SKM-1 (cell line): ENCODE results near the gene GNB1L.

ENCODE experiments used
- DNase-seq: peaks from one replicate; lab custom pipeline; 2025; ENCODE audit not compliant: unreplicated experiment; lab: John Stamatoyannopoulos, UW

GNB1L gene

DNA sequence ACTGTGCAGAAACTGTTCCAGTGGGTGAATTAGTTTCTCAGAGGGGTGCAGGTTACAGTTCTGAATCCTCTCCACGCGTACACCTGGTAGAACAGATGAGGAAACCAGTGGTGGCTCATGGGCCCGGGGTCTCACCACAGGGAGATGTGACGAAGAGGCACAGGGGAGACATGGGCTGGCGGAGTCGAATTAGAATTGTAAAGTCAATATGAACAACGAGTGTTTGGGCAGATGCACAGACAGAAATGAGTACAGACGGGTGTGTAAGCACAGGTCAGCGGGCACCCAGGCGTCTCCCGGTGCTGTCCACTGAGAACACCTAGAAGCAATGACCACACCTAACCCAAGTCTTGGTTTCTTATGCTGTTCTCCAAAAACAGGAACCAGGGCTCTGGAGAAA lies 41.8 kb downstream of the GNB1L start:
- DNase-seq: no peak

DNA sequence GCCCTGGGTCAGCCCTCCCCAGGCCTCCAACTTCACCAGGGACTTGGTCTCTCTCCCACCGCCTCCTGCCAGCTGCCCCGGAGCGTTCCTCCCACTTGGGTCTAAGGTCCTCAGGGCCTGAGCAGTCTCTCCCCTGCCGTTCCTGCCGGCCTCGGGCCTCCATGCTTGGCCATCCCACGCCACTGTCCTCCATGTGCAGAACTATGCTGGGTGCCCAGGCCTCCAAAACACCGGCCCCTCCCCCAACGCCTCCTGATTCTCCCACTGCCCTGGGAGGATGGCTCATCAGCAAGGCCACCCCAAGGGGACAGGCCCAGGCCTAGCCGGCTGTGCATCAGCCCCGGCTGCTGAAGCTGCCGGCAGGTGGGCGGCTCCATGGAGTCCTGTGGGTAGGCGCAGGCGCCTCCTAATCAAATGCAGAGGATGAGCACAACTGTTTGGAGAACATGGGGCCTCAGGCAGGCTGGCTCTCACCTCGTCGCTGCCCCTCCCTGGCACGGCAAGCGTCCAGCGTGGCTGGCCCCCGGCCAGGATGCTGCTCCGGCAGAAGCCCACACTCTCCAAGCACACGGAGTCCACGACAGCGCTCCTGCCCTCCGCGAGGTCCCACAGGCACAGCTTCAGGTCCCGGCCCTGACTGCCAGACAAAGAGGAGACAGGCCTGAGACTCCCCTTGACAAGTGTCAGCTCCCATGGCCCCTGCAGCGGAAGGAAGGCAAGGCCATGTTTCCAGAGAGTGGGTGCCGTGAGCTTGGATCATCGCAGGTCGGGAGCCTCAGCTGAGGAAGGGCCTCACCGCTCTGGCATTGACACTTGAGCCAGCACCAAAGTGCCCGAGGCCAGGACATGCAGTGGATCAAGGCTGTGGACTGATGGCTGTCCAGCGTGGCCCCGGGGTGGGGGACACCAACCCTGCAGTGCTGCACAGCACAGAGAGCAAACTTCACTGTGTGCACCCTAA lies 42.6 kb downstream of the GNB1L start:
- no peak for DNase-seq

DNA sequence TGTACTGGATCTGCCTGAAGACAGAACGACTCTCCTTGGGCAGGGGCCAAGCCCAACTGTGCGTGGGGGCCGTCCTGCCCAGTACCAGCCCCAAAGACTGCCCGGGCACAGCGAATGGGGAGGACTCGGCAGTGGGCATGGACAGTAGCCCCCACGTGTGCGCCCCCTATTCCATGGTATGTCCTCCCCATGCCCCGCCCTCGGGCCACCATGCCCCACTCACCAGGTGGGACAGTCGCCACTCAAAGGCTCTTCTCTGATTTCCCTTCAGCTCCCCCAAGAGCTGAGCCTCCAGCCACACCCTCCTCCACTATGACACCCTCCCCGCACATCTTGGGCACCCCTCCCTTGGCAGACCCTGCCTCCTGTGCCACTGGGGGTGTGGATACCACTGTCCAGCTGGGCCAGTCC lies 43.5 kb downstream of the GNB1L start:
- no peak for DNase-seq

DNA sequence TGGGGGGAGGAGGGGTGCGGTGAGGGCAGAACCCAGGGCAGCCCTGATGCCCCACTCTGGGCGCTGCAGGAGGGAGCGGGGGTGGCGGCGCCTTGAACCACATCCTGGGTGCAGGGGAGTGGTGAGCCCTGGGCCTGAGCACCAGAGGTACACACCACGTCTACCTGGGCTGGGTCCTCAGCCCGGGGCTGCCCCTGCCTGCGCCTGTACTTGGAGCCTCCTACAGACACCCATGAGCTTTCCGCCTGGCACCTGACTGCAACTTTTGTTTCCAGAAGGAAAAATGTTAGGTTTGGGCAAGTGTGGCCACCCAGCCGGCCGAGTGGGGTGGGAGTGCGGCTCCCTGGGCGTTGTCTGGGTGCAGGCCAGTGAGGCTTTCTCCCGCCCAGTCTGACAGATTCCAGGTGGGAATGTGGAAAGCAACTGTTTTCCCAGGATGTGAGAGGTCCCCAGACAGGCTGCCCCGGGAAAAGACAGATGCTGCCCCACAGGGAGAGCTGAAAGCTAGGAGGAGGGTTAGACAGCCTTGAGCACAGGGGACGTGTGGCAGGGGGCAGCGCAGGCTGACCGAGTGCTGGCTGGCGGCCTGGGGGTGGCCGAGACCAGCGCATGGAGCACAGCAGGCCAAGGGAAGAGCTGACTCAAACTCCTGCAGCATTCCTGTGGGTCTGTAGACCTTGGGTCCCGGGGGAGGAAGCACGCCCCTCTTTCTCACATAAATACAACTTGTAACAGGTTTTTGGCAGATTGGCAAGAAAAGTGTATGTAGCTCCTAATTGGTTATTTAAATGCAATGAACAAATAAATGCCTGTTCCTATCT lies 44.1 kb downstream of the GNB1L start:
- no peak for DNase-seq

DNA sequence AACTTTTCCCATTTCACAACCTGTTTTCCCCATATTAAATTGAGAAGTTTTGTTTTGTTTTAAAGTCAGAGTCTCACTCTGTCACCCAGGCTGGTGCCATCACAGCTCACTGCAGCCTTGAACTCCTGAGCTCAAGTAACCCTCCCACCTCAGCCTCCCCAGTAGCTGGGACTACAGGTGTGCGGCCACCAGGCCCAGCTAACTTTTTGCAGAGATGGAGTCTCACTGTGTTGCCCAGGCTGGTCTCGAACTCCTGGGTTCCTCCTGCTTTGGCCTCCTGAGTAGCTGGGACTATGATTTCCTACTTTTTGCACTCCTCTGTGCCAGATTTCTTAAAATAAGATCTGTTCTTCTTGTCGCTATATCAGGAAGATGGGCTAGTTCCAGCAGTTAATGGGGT lies 44.9 kb downstream of the GNB1L start:
- no peak for DNase-seq

DNA sequence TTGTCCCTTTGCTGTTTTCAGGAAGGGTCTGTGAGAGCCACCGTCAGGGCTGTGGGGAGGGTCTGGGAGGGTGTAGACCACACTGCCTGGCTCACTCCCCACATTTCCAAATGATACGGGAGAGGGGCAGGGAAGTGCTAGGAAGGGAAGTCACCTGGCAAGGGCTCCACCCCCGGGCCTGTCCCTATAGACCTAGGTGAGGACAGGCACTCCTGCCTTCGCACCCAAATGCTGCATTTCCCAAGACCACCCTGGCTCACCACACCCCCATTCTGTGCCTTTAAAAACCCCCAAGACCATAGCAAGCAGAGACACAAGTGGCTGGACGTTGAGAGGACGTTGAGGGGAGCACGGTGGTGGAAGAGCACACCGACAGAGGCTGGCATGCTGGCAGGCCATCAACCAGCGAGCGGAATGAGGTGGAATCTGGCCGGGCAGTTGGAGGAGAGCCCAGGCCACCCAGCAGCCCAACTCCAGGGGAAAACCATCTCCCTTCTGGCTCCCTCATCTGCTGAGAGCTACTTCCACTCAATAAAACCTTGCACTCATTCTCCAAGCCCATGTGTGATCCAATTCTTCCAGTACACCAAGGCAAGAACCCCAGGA lies 45.7 kb downstream of the GNB1L start:
- no peak for DNase-seq

DNA sequence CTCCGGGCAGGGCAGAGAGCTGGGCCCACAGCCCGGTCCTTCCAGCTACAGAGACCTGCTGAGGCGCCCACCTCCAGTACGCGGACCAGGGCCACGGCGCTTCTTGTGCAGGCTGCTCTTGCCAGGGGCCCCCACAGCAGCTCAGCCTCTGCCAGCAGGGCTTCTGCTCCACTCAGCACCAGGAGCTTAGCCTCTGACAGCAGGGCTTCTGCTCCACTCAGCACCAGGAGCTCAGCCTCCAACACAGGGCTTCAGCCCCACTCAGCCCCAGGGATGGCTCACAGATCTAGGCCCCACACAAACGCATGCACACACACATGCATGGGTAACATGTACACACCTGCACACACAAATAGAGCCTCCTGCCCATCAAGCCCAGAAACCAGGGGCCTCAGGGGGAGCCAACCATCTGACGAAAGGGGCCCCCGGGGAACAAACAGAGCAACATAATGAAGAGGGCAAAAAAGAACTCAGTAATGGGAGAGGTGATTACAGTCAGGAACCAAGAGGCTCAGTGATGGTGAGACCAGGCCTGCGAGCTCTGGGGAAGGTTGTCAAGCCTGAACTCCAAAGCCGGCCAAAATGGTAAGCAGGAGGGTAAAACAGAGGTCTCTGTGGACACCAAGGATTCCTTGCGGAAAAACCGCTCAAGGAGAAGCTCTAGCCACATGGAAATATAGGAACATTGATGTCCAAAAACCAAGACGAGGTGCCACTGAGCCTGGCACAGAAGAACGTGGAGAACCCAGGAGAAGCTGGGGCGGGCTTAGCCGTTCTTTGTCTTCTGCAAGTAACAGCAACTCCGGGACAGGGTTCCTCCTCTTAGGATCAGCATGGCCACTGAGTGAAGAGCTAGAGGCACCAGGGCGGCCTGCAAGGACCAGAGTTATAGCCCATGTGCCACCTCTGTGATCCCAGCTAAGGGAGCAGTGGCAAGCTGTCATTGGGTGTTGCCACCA lies 46.5 kb downstream of the GNB1L start:
- DNase-seq: no peak

DNA sequence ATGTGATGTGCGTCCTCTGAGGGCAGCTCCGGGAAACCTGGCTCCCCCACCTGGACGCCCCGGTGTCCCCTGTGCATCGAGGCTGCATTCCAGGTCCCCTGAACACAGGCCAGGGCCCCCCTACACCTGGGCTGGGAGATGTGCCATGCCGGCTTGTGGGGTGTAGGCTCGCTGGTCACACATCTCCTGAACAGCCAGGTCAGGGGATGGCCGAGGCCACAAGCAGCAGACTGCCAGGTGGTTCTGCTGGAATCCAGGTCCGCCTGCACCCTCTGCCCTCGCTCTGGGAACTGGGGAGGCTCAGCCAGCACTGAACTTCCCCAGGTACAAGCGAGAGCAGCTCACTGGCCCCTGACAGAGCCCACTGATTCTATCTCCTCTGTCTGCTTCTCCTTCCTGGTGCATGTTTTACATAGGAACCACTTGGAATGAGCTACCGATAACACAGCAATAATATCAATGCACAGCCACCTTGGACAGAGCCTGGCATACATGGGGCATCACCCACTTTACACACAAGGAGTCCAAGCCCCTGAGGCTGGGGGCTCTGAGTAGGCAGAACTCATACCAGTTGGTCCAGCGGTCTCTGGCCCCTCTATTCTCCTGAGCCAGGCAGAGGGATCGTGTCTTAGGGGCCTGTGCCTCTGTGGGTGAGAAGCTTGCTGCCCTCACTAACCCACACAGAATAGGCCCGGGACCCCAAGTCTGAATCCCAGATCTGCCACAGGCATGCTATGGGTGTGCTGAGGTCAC lies 47.3 kb downstream of the GNB1L start:
- DNase-seq: no peak

DNA sequence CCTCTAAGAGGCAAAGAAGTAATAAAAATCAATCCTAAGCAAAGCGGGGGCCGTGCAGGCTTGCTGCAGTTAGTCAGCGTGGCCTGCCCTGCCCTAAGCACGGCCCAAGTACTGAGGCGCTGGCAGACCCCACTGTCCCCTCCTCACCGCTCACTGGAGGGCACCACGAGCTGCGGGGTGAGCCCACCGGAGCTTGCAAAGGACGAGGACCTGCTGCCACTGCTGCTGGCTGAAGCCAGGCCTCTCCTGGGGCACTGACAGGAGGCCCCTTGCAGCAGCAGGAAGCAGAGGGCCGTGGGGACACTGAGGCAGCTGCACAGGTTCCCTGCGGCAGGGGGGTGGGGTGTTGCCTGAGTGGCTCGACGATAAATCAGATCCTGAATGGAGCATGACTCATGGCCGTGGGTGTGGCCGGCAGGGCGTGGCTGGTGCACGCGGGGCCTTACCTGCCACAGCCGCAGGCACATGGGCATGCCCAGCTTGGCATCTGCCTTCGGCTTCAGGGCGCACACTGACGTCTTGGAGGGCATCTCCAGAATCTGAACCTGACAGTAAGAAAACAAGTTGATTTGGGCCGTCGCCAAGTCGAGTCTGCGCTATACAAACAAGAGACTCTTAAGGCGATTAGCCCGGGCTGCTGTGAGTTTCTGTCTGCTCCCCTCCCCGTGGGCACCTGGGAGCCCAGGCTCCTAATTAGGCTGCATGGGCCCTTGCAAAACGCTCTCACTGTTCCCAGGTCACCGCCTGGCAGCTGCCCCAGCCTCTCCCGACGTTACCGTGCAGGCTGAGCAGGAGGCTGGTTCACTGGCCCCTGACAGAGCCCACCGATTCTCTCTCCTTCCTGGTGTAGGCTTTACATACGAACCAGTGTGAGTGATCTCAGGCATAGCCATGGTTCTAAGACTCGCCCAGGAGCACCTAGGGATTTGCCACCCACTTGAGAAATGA lies 48.2 kb downstream of the GNB1L start:
- no peak for DNase-seq

DNA sequence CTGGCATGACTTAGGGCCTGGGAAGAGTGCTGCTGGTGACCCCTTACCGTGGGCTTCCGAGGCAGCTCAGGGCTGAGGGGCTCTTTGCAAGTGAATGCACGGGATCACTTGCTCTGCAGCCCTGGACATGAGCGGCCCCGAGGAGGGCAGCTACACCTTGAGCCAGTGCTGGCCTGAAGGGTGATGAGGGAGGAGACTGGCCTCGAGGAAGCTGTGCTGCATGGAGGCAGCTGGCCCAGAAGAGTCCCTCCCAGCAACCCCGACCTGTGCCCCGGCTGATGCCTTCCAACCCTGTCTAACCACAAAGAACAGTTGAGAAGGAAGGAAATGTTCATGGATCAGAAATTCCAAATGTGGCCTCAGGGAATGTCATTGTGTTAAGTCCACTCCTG lies 48.9 kb downstream of the GNB1L start:
- DNase-seq: no peak

DNA sequence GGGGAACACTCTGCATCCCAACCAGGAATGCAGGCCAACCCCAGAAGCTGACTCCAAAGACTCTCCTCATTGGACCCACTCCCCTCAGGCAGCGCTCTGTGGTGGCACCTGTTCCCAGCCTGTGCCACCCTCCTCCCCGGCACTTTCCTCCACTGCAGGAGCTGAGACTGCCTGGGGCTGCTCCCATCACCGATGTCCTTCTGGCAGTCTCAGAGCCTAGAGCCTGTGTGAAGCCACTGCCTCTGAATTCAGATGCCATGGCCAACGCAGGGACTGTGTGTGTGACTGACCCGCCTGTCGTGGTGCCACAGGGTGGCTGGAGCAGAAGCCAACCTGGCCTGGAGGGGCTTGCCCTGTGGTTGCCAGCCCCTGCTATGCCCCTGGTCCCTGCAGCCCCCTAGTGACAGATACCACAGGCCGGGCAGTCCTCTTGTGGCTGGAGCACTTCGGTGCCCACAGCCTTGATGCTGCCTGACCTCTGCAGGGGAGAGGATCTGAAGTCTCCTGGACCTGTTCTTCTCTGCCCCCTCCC lies 50.9 kb downstream of the GNB1L start:
- DNase-seq: no peak

DNA sequence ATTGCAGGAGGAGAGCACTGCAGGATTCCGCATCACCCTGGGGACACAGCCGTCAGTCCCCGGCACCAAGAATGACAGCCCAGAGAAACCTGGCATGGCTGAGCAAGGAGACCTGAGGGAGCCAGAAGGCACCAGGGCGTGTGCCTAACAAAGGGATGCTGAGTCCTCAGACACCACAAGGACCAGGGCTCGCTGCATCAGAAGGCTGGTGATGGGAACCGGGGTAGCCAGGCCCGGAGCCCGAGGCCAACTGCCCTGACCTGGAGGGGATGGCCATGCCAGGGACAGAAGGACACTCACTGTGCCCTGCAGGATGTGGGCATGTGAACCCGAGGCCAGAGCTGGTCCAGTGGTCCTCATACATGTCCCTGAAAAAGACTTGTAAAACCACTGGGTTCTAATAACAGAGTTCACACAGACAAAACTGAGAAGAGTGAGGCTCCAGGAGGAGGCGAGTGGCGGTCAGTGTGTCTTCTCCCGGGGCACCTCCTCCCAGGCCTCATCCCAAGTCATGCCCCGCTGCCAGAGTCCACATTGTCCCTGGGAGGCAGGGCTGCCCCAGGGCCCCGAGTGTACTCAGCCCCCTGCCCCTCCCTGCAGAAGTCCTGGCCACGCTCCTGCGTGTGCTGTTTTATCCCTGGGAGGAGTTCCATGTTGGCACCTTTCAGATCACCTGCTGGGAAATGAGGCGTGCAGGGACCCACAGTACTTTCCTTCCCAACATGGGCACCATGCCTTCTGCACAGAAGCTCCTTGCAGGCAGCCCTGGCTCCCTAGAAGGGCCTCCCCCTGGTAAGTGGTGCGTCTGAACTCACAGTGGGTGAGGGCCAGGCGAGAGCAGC lies 51.6 kb downstream of the GNB1L start:
- no peak for DNase-seq

DNA sequence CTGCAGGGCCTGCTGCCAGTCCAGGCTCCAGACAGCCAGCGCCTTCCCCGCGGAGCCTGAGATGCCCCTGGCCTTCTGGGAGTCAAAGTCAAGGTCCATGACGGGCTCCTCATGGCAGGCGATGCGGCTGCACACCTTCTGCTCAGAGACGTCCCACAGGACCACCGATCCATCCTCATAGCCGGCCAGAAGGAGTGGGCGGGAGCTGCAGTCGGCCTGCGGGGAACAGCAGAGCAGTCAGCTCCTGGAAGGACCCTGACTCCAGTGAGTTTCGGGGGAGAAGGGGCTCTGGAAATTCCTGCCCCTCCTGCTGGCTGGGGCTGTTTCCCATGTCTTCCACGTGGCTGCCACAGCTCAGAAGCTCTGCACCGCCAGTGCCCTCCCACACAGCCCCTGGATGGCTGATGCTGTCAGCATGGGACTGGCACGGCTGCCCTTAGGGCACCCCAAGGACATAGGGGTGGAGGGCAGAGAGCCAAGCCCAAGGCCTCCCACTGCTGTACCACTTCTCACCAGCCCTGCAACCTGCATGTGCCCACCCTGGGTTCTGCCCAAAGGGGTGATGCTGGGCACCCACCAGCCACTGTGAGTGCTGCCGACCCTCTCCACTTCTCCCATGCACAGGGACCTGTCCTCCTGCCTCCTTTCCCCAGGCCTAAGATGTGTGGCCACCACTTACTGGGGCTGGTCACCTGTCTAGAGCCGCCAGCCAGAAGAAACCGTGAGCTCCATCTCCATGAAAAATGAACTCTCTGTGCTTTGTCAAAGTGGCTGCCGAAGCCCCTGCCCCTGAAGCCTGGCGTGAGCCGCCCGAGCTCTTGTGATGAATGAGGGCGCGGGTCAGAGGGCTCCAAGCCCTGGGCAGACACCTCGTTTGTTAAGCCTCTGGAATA lies 52.4 kb downstream of the GNB1L start:
- DNase-seq: no peak

DNA sequence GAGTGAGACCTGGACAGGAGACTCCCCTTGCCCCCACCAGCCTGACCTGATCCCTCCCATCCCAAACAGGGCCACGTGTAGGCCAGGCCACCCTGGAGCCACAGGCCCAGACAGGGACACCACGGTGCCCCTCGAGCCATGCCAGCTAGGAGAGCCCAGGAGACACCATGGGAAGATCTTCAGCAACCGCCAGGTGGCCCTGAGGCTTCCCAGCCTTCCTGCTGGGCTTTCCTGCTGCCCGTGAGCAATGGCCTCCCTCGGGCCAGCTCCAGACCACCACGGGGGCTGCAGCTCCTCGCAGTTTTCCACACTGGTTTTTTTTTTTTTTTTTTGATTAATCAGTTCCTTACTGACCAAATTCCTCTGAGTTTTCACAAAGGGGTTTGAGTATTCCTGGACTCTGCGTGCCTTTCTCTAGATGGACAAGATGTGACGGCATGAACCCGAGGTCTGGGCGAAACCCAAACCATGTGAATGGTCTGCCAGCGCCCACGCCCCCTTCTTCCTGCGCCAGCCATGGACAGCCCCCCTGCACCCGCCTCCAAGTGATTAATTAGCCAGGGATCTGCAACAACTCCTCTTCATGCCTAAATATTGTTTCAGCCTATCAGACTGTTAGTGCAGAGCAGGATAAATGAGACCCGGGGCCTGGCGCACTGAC lies 53.2 kb downstream of the GNB1L start:
- no peak for DNase-seq

DNA sequence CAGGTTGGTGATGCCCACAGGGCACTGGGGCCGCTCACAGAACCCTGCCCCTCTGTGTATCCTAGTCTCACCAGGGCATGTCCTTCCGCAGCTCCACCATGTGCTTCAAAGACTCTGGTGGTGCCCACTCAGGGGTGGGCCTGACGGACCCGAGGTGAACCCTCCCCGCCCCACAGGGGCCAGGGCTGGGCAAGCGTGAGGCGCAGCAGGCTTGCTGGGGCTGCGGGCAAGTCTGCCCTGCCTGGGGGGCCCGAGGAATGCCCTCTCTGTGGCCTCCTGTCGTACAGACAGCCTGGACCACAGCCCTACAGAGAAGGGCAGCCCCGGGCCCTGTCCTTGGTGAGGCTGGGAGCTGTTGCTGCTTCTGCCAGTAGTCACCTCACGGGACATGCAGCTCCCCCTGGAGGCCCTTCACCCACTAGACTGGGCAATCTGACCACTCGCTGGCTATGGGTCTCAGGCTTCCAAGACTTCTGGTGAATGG lies 53.9 kb downstream of the GNB1L start:
- DNase-seq: no peak

DNA sequence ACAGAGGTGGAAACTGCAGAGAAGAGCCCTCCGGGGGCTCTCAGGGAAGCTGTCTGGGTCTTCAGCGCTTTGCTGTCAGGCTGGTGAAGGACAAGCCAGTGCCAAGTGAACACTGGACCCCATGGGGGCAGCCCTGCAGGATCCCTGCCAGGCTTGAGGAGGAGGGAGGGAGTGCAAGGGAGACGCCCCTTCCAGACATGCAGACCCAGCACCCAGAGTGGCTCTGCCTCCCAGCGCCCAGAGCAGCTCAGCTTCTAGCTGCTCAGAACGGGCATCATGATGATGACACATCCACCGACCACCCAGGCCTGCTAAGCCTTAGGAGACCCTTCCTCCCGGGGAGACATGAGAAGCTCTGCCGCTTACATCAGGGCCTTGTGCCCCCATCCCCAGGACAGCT lies 54.4 kb downstream of the GNB1L start:
- DNase-seq: no peak
